ENCODE results near the gene FSTL4.

Gene FSTL4

DNA sequence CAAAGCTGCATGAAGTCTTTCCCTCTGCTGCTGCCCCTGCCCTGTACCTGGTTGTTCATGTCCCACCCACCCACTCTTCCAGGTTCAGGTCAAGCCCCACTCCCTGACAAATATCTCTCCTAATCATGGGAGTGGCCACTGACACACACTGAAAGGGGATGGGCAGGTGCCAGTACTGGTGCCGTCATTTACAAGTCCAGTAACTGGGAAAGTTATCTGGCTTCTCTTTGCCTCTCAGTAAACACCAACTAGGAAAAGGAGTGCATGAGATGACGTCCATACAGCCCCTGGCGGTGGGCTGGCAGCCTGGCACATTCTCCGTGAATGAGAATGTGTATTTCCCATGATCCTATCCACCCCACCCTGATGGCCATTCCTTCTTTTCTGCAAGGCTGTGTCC is 225.2 kb downstream of the FSTL4 start:
- TF ChIP-seq EZH2 (optimal IDR thresholded peaks at IDR 0.05; ENCODE audit: low read depth, low read length) = no peak
- no peak for TF ChIP-seq EZH2phosphoT487 (IDR thresholded peaks at IDR 0.05; ENCODE audit: low read length)
- no peak for TF ChIP-seq CTCF (IDR thresholded peaks at IDR 0.05; ENCODE audit: low read length)
- Histone ChIP-seq H3K27me3 (replicated peaks; ENCODE audit: insufficient read depth, low read length) (no peaks in the 10 kb centered on the region), H2AFZ (ENCODE audit: low read length) (no peak overlapping the region), H3K4me3 (ENCODE audit: low read length) (no peak overlapping the region), H3K4me2 (ENCODE audit: low read depth, low read length) (no peak overlapping the region), H3K79me2 (ENCODE audit: low read length) (no peaks in the 10 kb centered on the region), H3K27ac (ENCODE audit: low read length) (no peak overlapping the region), H3K36me3 (replicated peaks; ENCODE audit: insufficient read depth, low read length) (no peaks in the 10 kb centered on the region), H3K9me2 (replicated peaks; ENCODE audit: insufficient read depth, low read length) (no peaks in the 10 kb centered on the region), H3K9ac (ENCODE audit: low read length) (no peak overlapping the region), H3K9me3 (replicated peaks; ENCODE audit: insufficient read depth, low read length) (no peaks in the 10 kb centered on the region), H4K20me1 (ENCODE audit: insufficient read depth, low read length) (no peaks in the 10 kb centered on the region), H3K4me1 (ENCODE audit: low read length) (no peaks in the 10 kb centered on the region), H3F3A (ENCODE audit: insufficient read depth, low read length) (no peaks in the 10 kb centered on the region)
- no peak for DNase-seq

GRCh38 chr5:133386662-133387061 is 225.7 kb downstream of the FSTL4 start:
- Histone ChIP-seq H4K20me1 (ENCODE audit: insufficient read depth, low read length) (no peaks in the 10 kb centered on the region), H3K36me3 (replicated peaks; ENCODE audit: insufficient read depth, low read length) (no peaks in the 10 kb centered on the region), H3K27ac (ENCODE audit: low read length) (no peak overlapping the region), H3K27me3 (replicated peaks; ENCODE audit: insufficient read depth, low read length) (no peaks in the 10 kb centered on the region), H3K4me1 (ENCODE audit: low read length) (no peaks in the 10 kb centered on the region), H3K79me2 (ENCODE audit: low read length) (no peaks in the 10 kb centered on the region), H3K9ac (ENCODE audit: low read length) (no peak overlapping the region), H3K4me2 (ENCODE audit: low read depth, low read length) (no peak overlapping the region), H3K9me2 (replicated peaks; ENCODE audit: insufficient read depth, low read length) (no peaks in the 10 kb centered on the region), H3K4me3 (ENCODE audit: low read length) (no peak overlapping the region), H3K9me3 (replicated peaks; ENCODE audit: insufficient read depth, low read length) (no peaks in the 10 kb centered on the region), H2AFZ (ENCODE audit: low read length) (no peak overlapping the region), H3F3A (ENCODE audit: insufficient read depth, low read length) (no peaks in the 10 kb centered on the region)
- no peak for DNase-seq
- TF ChIP-seq EZH2 (optimal IDR thresholded peaks at IDR 0.05; ENCODE audit: low read depth, low read length) = no peak
- TF ChIP-seq CTCF (IDR thresholded peaks at IDR 0.05; ENCODE audit: low read length) = no peak
- TF ChIP-seq EZH2phosphoT487 (IDR thresholded peaks at IDR 0.05; ENCODE audit: low read length) = no peak

DNA sequence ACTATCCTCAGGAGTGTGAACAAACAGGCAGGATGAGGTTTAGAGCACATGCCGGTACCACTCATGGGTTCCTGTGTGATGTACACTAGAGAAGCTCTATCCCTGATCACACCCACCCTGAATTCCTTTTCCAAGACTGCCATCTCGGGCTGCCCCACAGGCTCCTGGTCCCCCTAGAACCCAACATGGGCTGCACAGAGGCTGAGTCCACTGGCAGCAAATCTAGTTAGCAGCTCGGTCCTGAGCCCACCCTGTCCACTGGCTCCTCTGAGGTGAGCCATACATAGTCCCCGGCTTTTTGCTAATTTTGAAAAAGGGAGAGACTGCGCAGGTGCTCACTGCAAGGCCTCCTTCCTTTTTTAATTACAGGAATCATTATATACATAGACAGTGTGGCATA is 227.0 kb downstream of the FSTL4 start:
- DNase-seq = no peak
- Histone ChIP-seq H3K4me1 (ENCODE audit: low read length) (no peaks in the 10 kb centered on the region), H3K27ac (ENCODE audit: low read length) (no peak overlapping the region), H3K9me2 (replicated peaks; ENCODE audit: insufficient read depth, low read length) (no peaks in the 10 kb centered on the region), H3K4me3 (ENCODE audit: low read length) (no peak overlapping the region), H3K79me2 (ENCODE audit: low read length) (no peaks in the 10 kb centered on the region), H3K9ac (ENCODE audit: low read length) (no peak overlapping the region), H4K20me1 (ENCODE audit: insufficient read depth, low read length) (no peaks in the 10 kb centered on the region), H3F3A (ENCODE audit: insufficient read depth, low read length) (no peaks in the 10 kb centered on the region), H3K4me2 (ENCODE audit: low read depth, low read length) (no peak overlapping the region), H2AFZ (ENCODE audit: low read length) (no peak overlapping the region), H3K27me3 (replicated peaks; ENCODE audit: insufficient read depth, low read length) (no peaks in the 10 kb centered on the region), H3K36me3 (replicated peaks; ENCODE audit: insufficient read depth, low read length) (no peaks in the 10 kb centered on the region), H3K9me3 (replicated peaks; ENCODE audit: insufficient read depth, low read length) (no peaks in the 10 kb centered on the region)
- TF ChIP-seq EZH2 (optimal IDR thresholded peaks at IDR 0.05; ENCODE audit: low read depth, low read length) (no peak), EZH2phosphoT487 (IDR thresholded peaks at IDR 0.05; ENCODE audit: low read length) (no peak), CTCF (IDR thresholded peaks at IDR 0.05; ENCODE audit: low read length) (no peak)
